SU-DHL-6 (cell line): ENCODE results near the gene ZC3H4.

ENCODE experiments used
- H2AFZ ChIP-seq: fragments of 200-600 bp; sonication (generic); 2 replicates; pipeline ENCODE4 v1.6.1; 2014; ENCODE audit warnings: low read depth, mild to moderate bottlenecking, moderate library complexity, mixed read lengths, antibody characterized with exemption, low read length; ENCODE audit not compliant: severe bottlenecking
- H3F3A ChIP-seq: fragments of 200-600 bp; shearing (Covaris generic); 2 replicates; pipeline ENCODE4 v1.6.0; 2016; ENCODE audit warnings: antibody characterized with exemption, mild to moderate bottlenecking; ENCODE audit not compliant: insufficient read depth
- H3K27ac ChIP-seq: fragments of 200-600 bp; sonication (generic); 2 replicates; pipeline ENCODE4 v1.5.1; 2016; ENCODE audit warnings: low read depth, mild to moderate bottlenecking, low read length, moderate library complexity, mixed read lengths
- H3K27me3 ChIP-seq: fragments of 200-600 bp; sonication (generic), shearing (Covaris generic); 2 replicates; pipeline ENCODE4 v1.6.0; 2014; ENCODE audit warnings: mild to moderate bottlenecking, low read length
- H3K36me3 ChIP-seq: fragments of 200-600 bp; sonication (generic); 2 replicates; pipeline ENCODE4 v1.6.1; 2014; ENCODE audit warnings: mild to moderate bottlenecking, low read length, mixed read lengths
- H3K4me2 ChIP-seq: fragments of 300-600, 200-600 bp; shearing (Covaris generic), sonication (generic); 2 replicates; pipeline ENCODE4 v1.6.0; 2014; ENCODE audit warnings: low read length, low read depth, mild to moderate bottlenecking; ENCODE audit not compliant: poor library complexity, severe bottlenecking
- H3K4me3 ChIP-seq: fragments of 200-600 bp; sonication (generic); 2 replicates; pipeline ENCODE4 v1.5.1; 2014; ENCODE audit warnings: antibody characterized with exemption, low read length, mild to moderate bottlenecking, mixed read lengths; ENCODE audit not compliant: insufficient read depth, poor library complexity, severe bottlenecking
- H3K79me2 ChIP-seq: fragments of 200-600 bp; sonication (generic); 2 replicates; pipeline ENCODE4 v1.6.1; 2014; ENCODE audit warnings: mild to moderate bottlenecking, low read length, moderate library complexity; ENCODE audit not compliant: insufficient read depth
- H3K9ac ChIP-seq: fragments of 200-600 bp; sonication (generic); 2 replicates; pipeline ENCODE4 v1.7.0; 2014; ENCODE audit warnings: mild to moderate bottlenecking, low read length
- H3K9me2 ChIP-seq: fragments of 200-600 bp; sonication (generic); replicated peaks from 2 replicates; pipeline ENCODE4 v1.6.1; 2014; ENCODE audit warnings: low read length; ENCODE audit not compliant: insufficient read depth
- H3K9me3 ChIP-seq: fragments of 200-600 bp; sonication (generic); 2 replicates; pipeline ENCODE4 v1.6.1; 2014; ENCODE audit warnings: low read length, mixed read lengths; ENCODE audit not compliant: insufficient read depth
- H4K20me1 ChIP-seq: fragments of 200-600 bp; sonication (generic); 2 replicates; pipeline ENCODE4 v1.6.1; 2014; ENCODE audit warnings: low read depth, mild to moderate bottlenecking, antibody characterized with exemption, low read length, moderate library complexity, mixed read lengths
- CTCF ChIP-seq: fragments of 200-600 bp; sonication (generic); IDR thresholded peaks from one replicate; pipeline ENCODE4 v1.5.1; 2017; ENCODE audit warnings: antibody characterized with exemption, mild to moderate bottlenecking, low read length, moderate library complexity; ENCODE audit not compliant: insufficient read depth, poor library complexity, severe bottlenecking
- EZH2phosphoT487 ChIP-seq: fragments of 200-600 bp; sonication (generic), shearing (Covaris generic); conservative IDR thresholded peaks from 2 replicates; pipeline ENCODE4 v1.6.1; 2018; ENCODE audit warnings: mild to moderate bottlenecking, antibody characterized with exemption, low read length, moderate library complexity, mixed read lengths

Gene ZC3H4

GRCh38 chr19:47068246-47068645 lies 45.3 kb downstream of the ZC3H4 start:
- no peaks in the 10 kb centered on the region for H3K27me3 ChIP-seq
- H4K20me1 ChIP-seq: no peaks in the 10 kb centered on the region; the same call in 1 of the 2 replicates
- no peaks in the 10 kb centered on the region for H3K36me3 ChIP-seq
- no peak overlapping the region for H3K9ac ChIP-seq
- no peak overlapping the region for H3K27ac ChIP-seq
- H3K9me2 ChIP-seq: no peaks in the 10 kb centered on the region
- TF ChIP-seq CTCF (no peak), EZH2phosphoT487 (no peak)
- no peaks in the 10 kb centered on the region for H3K9me3 ChIP-seq
- 0 out of 2 replicates have a peak, but pooled peaks cover 2% of the 10 kb centered on the region for H3F3A ChIP-seq
- peaks cover 7% of the 10 kb centered on the region; the same call in 1 of the 2 replicates for H3K79me2 ChIP-seq
- H3K4me3 ChIP-seq: no peak overlapping the region
- no peak overlapping the region for H2AFZ ChIP-seq
- no peak overlapping the region for H3K4me2 ChIP-seq

- Histone ChIP-seq H3K9ac (no peak overlapping the region), H3K9me3 (no peaks in the 10 kb centered on the region), H3K27ac (no peak overlapping the region), H3F3A (0 out of 2 replicates have a peak, but pooled peaks cover 2% of the 10 kb centered on the region), H3K79me2 (peaks cover 7% of the 10 kb centered on the region; the same call in 1 of the 2 replicates), H3K27me3 (no peaks in the 10 kb centered on the region), H3K36me3 (no peaks in the 10 kb centered on the region), H3K4me3 (no peak overlapping the region), H2AFZ (no peak overlapping the region), H4K20me1 (no peaks in the 10 kb centered on the region; the same call in 1 of the 2 replicates), H3K4me2 (no peak overlapping the region), H3K9me2 (no peaks in the 10 kb centered on the region)
- TF ChIP-seq EZH2phosphoT487: no peak
- TF ChIP-seq CTCF: no peak
These were observed 46.2 kb downstream of the ZC3H4 start for GRCh38 chr19:47067215-47067847.

GRCh38 chr19:47066376-47067214 lies 47.0 kb downstream of the ZC3H4 start:
- no peaks in the 10 kb centered on the region; the same call in 1 of the 2 replicates for H4K20me1 ChIP-seq
- H3K36me3 ChIP-seq: no peaks in the 10 kb centered on the region

More at GRCh38 chr19:47066376-47067214, 47.0 kb downstream of the ZC3H4 start:
- Histone ChIP-seq H3K9me2 (no peaks in the 10 kb centered on the region), H3K4me3 (no peak overlapping the region), H3K27me3 (no peaks in the 10 kb centered on the region), H3K27ac (no peak overlapping the region), H2AFZ (no peak overlapping the region), H3K9me3 (no peaks in the 10 kb centered on the region), H3K79me2 (peaks cover 6% of the 10 kb centered on the region; the same call in 1 of the 2 replicates), H3K4me2 (no peak overlapping the region), H3K9ac (no peak overlapping the region), H3F3A (0 out of 2 replicates have a peak, but pooled peaks cover 2% of the 10 kb centered on the region)
- TF ChIP-seq CTCF (no peak), EZH2phosphoT487 (no peak)
